Brain microvascular endothelial cell (primary cell): Measurements from ENCODE around the gene MACROD2.

Source experiments
- DNase-seq: peaks from one replicate; pipeline ENCODE4 v3.0.0-alpha.2; 2020
- H3K27ac ChIP-seq: fragments of 250-450 bp; sonication (Bioruptor Pico); 2 replicates; pipeline ENCODE4 v1.5.1; 2020; ENCODE audit warnings: mild to moderate bottlenecking, moderate library complexity
- H3K27me3 ChIP-seq: fragments of 250-450 bp; sonication (Bioruptor Pico); replicated peaks from 2 replicates; pipeline ENCODE4 v1.5.1; 2020; ENCODE audit warnings: mild to moderate bottlenecking
- H3K36me3 ChIP-seq: fragments of 250-450 bp; sonication (Bioruptor Pico); replicated peaks from 2 replicates; pipeline ENCODE4 v1.5.1; 2020; ENCODE audit warnings: mild to moderate bottlenecking
- H3K4me3 ChIP-seq: 2 replicates; pipeline ENCODE4 v1.5.1; 2011; ENCODE audit warnings: low read depth, mild to moderate bottlenecking, control low read depth, low read length, moderate library complexity
- in situ Hi-C: cut with HindIII; loops from 2 replicates; pipeline ENCODE4 v1.10.0; 2017; ENCODE audit warnings: low sequenced_read_pairs, low pct_ligation_motif_present
- TF ChIP-seq, protein P1 (sequence below): IDR thresholded peaks from 2 replicates; pipeline ENCODE4 v1.5.1; 2011; ENCODE audit warnings: low read depth, mild to moderate bottlenecking, moderate library complexity, low read length, control low read depth, inconsistent platforms; ENCODE audit errors: missing control alignments

MACROD2 gene

DNA sequence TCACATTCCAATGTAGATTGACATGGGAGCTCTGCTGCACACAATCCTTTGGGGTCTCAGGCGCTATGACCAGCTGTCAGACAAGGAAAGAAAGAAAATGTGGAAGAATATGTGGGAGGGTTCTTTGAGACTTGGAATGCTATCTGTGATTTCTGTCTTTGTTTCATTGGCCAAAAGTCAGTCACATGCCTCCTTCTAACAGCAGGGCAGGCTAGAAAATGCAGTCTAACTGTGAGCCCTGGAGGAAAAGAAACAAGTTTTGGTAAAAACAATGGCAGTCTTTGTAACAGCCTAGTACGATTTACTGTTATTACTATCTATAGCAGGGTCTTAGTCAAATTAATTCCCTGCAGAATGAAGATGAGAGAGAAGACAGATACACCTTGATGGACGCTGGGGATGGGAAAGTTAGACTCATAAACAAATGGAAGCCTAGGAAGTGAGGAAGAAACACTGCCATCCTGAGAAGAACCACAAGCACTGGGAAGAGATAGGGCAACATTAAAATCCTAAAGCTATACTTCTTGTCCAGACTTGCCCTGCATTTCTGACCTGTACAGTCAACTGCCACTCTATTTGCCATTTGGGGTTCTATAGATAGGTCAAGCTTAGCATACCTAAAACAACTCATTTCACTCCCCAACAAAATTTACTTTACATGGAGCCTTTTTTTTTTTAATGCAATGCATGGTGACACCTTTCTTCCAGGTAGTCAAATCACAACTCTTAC, 1744.9 kb downstream of the MACROD2 start:
- Histone ChIP-seq H3K27me3 (no peaks in the 10 kb centered on the region), H3K36me3 (no peaks in the 10 kb centered on the region), H3K4me3 (no peak overlapping the region), H3K27ac (no peak overlapping the region)
- in situ Hi-C loops, result no loop called here
- TF ChIP-seq, protein P1, sequence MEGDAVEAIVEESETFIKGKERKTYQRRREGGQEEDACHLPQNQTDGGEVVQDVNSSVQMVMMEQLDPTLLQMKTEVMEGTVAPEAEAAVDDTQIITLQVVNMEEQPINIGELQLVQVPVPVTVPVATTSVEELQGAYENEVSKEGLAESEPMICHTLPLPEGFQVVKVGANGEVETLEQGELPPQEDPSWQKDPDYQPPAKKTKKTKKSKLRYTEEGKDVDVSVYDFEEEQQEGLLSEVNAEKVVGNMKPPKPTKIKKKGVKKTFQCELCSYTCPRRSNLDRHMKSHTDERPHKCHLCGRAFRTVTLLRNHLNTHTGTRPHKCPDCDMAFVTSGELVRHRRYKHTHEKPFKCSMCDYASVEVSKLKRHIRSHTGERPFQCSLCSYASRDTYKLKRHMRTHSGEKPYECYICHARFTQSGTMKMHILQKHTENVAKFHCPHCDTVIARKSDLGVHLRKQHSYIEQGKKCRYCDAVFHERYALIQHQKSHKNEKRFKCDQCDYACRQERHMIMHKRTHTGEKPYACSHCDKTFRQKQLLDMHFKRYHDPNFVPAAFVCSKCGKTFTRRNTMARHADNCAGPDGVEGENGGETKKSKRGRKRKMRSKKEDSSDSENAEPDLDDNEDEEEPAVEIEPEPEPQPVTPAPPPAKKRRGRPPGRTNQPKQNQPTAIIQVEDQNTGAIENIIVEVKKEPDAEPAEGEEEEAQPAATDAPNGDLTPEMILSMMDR, result no peak
- no peak for DNase-seq

- no peak for DNase-seq
- TF ChIP-seq, protein P1, result no peak
- in situ Hi-C loops, result no loop called here
- Histone ChIP-seq H3K27ac (no peak overlapping the region), H3K4me3 (no peak overlapping the region), H3K27me3 (no peaks in the 10 kb centered on the region), H3K36me3 (no peaks in the 10 kb centered on the region)
These were observed 1746.8 kb downstream of the MACROD2 start for GRCh38 chr20:15742087-15742486.

DNA sequence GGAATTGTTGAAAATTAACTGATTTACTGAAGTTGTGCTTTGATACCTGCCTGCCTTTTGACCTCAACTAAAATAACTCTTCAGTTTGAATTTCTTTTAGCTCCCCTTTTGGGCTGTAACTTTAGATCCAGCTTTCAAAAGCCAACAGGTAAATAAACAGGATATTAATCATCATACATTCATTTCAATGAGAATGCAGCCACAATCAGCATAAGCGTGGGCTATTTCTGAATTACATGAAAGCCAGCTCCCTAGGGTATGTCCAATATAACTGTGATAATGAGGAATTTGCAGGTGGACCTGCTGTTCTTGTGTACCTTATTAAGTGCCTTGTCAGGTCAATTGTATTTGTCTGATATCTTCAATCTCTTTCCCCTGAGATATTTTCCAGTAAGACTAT, 1747.3 kb downstream of the MACROD2 start:
- no peak overlapping the region for H3K4me3 ChIP-seq
- no peak for DNase-seq
- in situ Hi-C loops, result no loop called here
- no peaks in the 10 kb centered on the region for H3K36me3 ChIP-seq
- H3K27ac ChIP-seq, result no peak overlapping the region
- H3K27me3 ChIP-seq, result no peaks in the 10 kb centered on the region
- TF ChIP-seq, protein P1, result no peak

DNA sequence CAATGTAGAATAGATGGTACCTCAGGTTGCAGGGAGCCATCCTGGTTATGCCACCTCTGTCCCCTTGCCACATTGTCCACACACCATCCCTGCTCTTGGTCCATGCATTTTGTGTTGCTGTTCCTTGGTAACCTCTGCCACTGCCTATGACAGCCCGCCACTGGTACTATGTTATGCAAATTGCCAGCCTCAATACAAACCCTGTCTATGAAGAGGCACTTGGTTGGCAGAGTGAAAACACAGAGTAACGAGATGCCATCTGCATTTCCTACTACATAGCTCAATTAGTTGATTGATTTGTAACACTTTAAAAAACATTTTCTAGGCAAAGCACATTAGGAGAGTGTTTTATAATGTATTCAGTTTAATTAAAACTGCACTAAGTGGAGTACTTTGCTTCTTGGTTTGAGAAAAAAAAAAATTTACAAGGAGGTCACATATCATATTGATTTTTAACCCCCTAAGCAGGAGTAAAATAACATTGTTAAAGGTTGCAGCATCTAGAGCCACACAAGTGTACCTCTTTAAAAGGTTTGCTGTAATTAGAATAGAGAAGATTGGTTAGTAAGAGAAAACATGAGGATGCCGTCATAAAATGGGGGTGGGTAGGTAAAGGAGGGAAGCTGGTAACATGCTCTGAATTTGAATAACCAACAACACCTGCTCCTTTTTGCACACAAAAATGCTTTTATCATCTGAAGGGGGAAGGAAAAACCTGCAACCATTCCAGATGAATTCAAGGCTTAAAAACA, 1760.9 kb downstream of the MACROD2 start:
- Histone ChIP-seq H3K4me3 (no peak overlapping the region), H3K36me3 (no peaks in the 10 kb centered on the region), H3K27me3 (no peaks in the 10 kb centered on the region), H3K27ac (no peak overlapping the region)
- in situ Hi-C loops, result no loop called here
- no peak for DNase-seq
- TF ChIP-seq, protein P1, result no peak

GRCh38 chr20:15756754-15757115, 1761.4 kb downstream of the MACROD2 start:
- H3K27ac ChIP-seq, result no peak overlapping the region
- no peak overlapping the region for H3K4me3 ChIP-seq
- TF ChIP-seq, protein P1, result no peak
- no peak for DNase-seq
- no peaks in the 10 kb centered on the region for H3K27me3 ChIP-seq
- in situ Hi-C loops, result no loop called here
- H3K36me3 ChIP-seq, result no peaks in the 10 kb centered on the region
